ENCODE measurements around the gene ADAT1. TPM values are rescaled to one million over a fixed set of nuclear protein-coding genes. Genes with fewer than 3 reads are reported as not detected.

Gene ADAT1
- polyA plus RNA-seq, 1 of the 3 experiments (the other 2 are of a cell fraction) = 51.1 TPM

GRCh38 chr16:75617121-75617520 lies 6.0 kb downstream of the ADAT1 start:
- no peak overlapping the region for H2AFZ ChIP-seq (ENCODE audit: low read depth)
- H3K9me2 ChIP-seq = no peaks in the 10 kb centered on the region
- H3K9ac ChIP-seq = no peak overlapping the region
- CTCF ChIA-PET = interaction anchor here (0.7 kb wide), 1 partner anchor 152 kb away, joined by 3 read pairs; no protein-coding TSS in a partner anchor
- no peaks in the 10 kb centered on the region for H3K27me3 ChIP-seq (ENCODE audit: insufficient read depth)
- H3K4me2 ChIP-seq = no peak overlapping the region
- H3K4me1 ChIP-seq (ENCODE audit: control insufficient read depth in 1 of 2, insufficient read depth in 2 of 2, low read depth in 1 of 2, low read length in 1 of 2) = peaks cover 14 to 17% of the 10 kb centered on the region in 2 experiments
- TF ChIP-seq TEAD4 (IDR thresholded peaks at IDR 0.05; ENCODE audit: borderline replicate concordance, insufficient read depth) = no peak
- TF ChIP-seq POLR2AphosphoS5 (IDR thresholded peaks at IDR 0.05; ENCODE audit: low read depth, low read length) = no peak
- no peak for TF ChIP-seq EZH2phosphoT487 (IDR thresholded peaks at IDR 0.05; ENCODE audit: borderline replicate concordance, low read depth)
- no peak for TF ChIP-seq MXI1 (IDR thresholded peaks at IDR 0.05; ENCODE audit: low read depth, low read length)
- TF ChIP-seq YY1 (IDR thresholded peaks at IDR 0.05; ENCODE audit: low read depth) = no peak
- TF ChIP-seq REST (IDR thresholded peaks at IDR 0.05; ENCODE audit: low read depth, low read length) = no peak
- no peak for TF ChIP-seq USF1 (IDR thresholded peaks at IDR 0.05; ENCODE audit: borderline replicate concordance, low read depth)
- no peak for TF ChIP-seq ZBTB33 (IDR thresholded peaks at IDR 0.05; ENCODE audit: borderline replicate concordance, low read depth)
- no peak for TF ChIP-seq FOXM1 (IDR thresholded peaks at IDR 0.05; ENCODE audit: low read depth)
- TF ChIP-seq TCF12 (IDR thresholded peaks at IDR 0.05) = no peak
- TF ChIP-seq GATA2 (CRISPR knock-in tag; IDR thresholded peaks at IDR 0.05) = no peak
- no peak for TF ChIP-seq MEF2A (IDR thresholded peaks at IDR 0.05; ENCODE audit: borderline replicate concordance, low read depth)
- POLR2A ChIA-PET = no interaction called here
- H4K20me1 ChIP-seq (ENCODE audit: insufficient read depth) = peaks cover 4% of the 10 kb centered on the region; the same call in 1 of the 2 replicates
- no peak overlapping the region for H3K27ac ChIP-seq (ENCODE audit: low read depth in 2 of 2, low read length in 1 of 2)
- H3K9me3 ChIP-seq = no peaks in the 10 kb centered on the region
- peaks cover 51 to 62% of the 10 kb centered on the region in 2 experiments for H3K36me3 ChIP-seq (replicated peaks in 1 of 2; ENCODE audit: control insufficient read depth in 1 of 2, insufficient read depth in 2 of 2, low read length in 1 of 2)
- WGBS (ENCODE audit: low lambda C conversion rate) = 98% methylated on average over 3 of the region's 3 CpGs
- no peak for DNase-seq
- H3K79me2 ChIP-seq (ENCODE audit: insufficient read depth) = peaks cover 20% of the 10 kb centered on the region
- H3K4me3 ChIP-seq (ENCODE audit: low read depth in 2 of 2, low read length in 1 of 2) = no peak overlapping the region
- H3F3A ChIP-seq (replicated peaks; ENCODE audit: insufficient read depth) = peaks cover 29% of the 10 kb centered on the region
